T-helper 1 cell treated with Interleukin-12 subunit alpha and Interleukin-12 subunit beta and Interleukin-4 antibody, amounts not matched to agents 30 ng/mL and 1 ng/mL, for 36 hours (primary cell): ENCODE results near the gene RADIL. TPM values are rescaled to one million over a fixed set of nuclear protein-coding genes. Genes with fewer than 3 reads are reported as not detected.

Experiments used
- intact Hi-C: fragments of 100-400 bp; cut with micrococcal nuclease; formaldehyde crosslinking; loops from one replicate; pipeline ENCODE4 v1.15.1; 2024
- total RNA-seq: library from RNA; stranded (reverse); gene quantifications from 2 replicates; pipeline ENCODE4 v1.2.3, GENCODE V29; 2022

RADIL gene
- total RNA-seq, 1 donor from 2014 or later: 0.15 TPM

GRCh38 chr7:4779118-4779517 is 104.4 kb downstream of the RADIL start:
- intact Hi-C loops: no loop called here

- intact Hi-C loops: loop anchor here (1.0 to 2.0 kb wide), 6 partner anchors 16 to 134 kb away; no protein-coding TSS in a partner anchor
Observed at GRCh38 chr7:4775848-4776623, 107.5 kb downstream of the RADIL start.

GRCh38 chr7:4775250-4775847 is 108.2 kb downstream of the RADIL start, which contains the start of gene AP5Z1:
AP5Z1 (plus strand) TSS chr7:4775623; CDS start chr7:4775716, 93 bp downstream.
- intact Hi-C loops: loop anchor here (2.0 kb wide), 1 partner anchor 91 kb away; no protein-coding TSS in a partner anchor

- intact Hi-C loops: loop anchor here (2.0 kb wide), 1 partner anchor 90 kb away; no protein-coding TSS in a partner anchor
Observed at GRCh38 chr7:4774658-4775249, 108.8 kb downstream of the RADIL start.

- intact Hi-C loops: loop anchor here (2.0 kb wide), 1 partner anchor 89 kb away; no protein-coding TSS in a partner anchor
Observed at GRCh38 chr7:4774007-4774406, 109.5 kb downstream of the RADIL start.

- intact Hi-C loops: no loop called here
Observed at GRCh38 chr7:4772306-4772705, 111.2 kb downstream of the RADIL start.

GRCh38 chr7:4771737-4772136 is 111.8 kb downstream of the RADIL start:
- intact Hi-C loops: no loop called here

GRCh38 chr7:4770886-4771285 is 112.6 kb downstream of the RADIL start:
- intact Hi-C loops: no loop called here

GRCh38 chr7:4769761-4770160 is 113.8 kb downstream of the RADIL start:
- intact Hi-C loops: no loop called here

- intact Hi-C loops: no loop called here
Observed at GRCh38 chr7:4768597-4769569, 114.6 kb downstream of the RADIL start.

GRCh38 chr7:4766666-4767519 is 116.6 kb downstream of the RADIL start:
- intact Hi-C loops: no loop called here

- intact Hi-C loops: no loop called here
Observed at GRCh38 chr7:4765776-4766490, 117.6 kb downstream of the RADIL start.

GRCh38 chr7:4764402-4765007 is 119.0 kb downstream of the RADIL start:
- intact Hi-C loops: no loop called here

- intact Hi-C loops: no loop called here
Observed at GRCh38 chr7:4763794-4764185, 119.7 kb downstream of the RADIL start.

- intact Hi-C loops: no loop called here
Observed at GRCh38 chr7:4763091-4763793, 120.3 kb downstream of the RADIL start.

- intact Hi-C loops: no loop called here
Observed at GRCh38 chr7:4762121-4763055, 121.1 kb downstream of the RADIL start.

GRCh38 chr7:4760952-4761351 is 122.6 kb downstream of the RADIL start:
- intact Hi-C loops: no loop called here
